Hindlimb muscle (tissue), 1 donor: ENCODE data around the gene GTF2H4. TPM values are rescaled to one million over a fixed set of nuclear protein-coding genes. Genes with fewer than 3 reads are reported as not detected.
"Not testable (repeated sequence)": the region's sequence is repeated elsewhere in the genome, so short reads cannot be mapped to it uniquely, and the experiment has no call there.

Experiments
- DNase-seq: peaks from one replicate; pipeline ENCODE4 v3.0.0-alpha.2; 2013
- polyA plus RNA-seq: library from polyadenylated mRNA; unstranded; fragments of 120-200 nt; gene quantifications from one replicate; pipeline ENCODE4 v1.2.1, GENCODE V29; 2013; ENCODE audit not compliant: insufficient read length

Gene GTF2H4
- 19.9 TPM for polyA plus RNA-seq

DNA sequence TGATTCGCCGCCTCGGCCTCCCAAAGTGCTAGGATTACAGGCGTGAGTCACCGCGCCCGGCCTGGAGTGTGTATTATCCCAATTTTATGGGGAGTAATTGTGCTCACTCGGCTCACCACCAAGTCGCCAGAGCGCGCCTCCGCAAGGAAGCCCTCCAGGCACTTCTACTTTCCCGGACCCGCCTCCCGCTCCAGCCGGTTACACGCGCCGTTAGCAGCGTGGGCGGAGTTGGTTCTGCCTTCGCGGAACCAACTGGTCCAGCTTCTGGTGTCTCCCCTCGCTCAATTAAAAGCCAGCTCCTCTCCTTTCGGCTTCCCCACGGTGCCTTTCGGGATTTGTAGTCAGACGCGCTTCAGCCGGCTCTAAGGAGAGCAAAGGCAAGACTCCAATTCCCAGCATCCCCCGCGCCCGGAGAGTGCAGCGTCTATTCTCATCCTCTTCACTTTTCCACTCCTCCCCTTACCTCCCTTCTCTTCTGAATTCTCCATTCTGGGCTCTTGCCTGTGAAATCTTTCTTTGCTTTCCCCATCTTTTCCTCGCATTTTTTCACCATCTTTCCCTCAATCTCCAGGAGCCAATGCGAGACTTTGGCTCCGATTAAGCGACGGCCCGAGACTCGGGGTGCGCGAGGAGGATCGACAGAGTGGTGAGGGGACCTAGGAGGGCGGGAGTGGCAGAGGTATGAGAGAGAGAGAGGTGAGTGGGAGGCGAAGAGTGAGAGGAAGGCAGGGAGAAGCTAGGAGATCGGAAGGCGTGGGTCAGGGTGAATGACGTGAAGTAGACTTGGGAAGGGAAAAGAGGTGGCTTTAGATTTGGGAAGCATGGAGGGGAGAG is at the start of gene GTF2H4:
TSS of gene GTF2H4 (plus strand) at position 450 of the 834 bp plus-strand sequence.
- DNase-seq = peak; percentile 98

DNA sequence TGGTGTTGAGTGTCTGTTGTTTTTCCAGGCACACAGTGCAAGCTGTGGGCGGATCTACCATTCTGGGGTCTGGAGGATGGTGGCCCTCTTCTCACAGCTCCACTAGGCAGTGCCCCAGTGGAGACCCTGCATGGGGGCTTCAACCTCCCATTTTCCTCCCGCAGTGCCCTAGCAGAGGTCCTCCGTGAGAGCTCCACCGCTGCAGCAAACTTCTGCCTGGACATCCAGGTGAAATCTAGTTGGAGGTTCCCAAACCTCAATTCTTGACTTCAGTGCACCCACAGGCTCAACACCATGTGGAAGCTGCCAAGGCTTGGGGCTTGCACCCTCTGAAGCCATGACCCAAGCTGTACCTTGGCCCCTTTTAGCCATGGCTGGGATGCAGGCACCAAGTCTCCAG is 48.3 kb upstream of the GTF2H4 start:
- not testable (repeated sequence) for DNase-seq

DNA sequence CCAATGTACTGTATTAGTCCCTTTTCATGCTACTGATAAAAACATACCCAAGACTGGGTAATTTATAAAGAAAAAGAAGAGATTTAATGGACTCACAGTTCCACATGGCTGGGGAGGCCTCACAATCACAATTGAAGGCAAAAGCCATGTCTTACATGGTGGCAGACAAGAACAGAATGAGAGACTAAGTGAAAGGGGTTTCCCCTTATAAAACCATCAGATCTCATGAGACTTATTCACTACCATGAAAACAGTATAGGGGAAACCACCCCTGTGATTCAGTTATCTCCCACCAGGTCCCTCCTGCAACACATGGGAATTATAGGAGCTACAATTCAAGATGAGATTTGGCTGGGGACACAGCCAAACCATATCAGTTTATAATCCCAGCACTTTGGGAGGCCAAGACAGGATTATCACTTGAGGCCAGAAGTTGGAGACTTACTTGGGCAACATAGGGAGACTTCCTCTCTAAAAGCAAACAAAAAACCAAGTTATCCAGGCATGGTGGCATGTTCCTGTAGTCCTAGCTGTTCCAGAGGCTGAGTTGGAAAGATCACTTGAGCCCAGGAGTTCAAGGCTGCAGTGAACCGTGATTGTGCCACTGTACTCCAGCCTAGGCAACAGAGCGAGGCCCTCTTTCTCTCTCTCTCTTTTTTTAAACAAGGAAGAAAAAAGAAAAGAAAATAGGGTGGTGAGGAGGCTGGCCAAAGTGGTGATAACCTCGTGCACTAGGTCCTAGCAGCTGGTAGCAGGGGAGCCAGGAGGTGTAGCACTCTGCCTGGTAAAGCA is 46.6 kb upstream of the GTF2H4 start:
- DNase-seq = no peak

DNA sequence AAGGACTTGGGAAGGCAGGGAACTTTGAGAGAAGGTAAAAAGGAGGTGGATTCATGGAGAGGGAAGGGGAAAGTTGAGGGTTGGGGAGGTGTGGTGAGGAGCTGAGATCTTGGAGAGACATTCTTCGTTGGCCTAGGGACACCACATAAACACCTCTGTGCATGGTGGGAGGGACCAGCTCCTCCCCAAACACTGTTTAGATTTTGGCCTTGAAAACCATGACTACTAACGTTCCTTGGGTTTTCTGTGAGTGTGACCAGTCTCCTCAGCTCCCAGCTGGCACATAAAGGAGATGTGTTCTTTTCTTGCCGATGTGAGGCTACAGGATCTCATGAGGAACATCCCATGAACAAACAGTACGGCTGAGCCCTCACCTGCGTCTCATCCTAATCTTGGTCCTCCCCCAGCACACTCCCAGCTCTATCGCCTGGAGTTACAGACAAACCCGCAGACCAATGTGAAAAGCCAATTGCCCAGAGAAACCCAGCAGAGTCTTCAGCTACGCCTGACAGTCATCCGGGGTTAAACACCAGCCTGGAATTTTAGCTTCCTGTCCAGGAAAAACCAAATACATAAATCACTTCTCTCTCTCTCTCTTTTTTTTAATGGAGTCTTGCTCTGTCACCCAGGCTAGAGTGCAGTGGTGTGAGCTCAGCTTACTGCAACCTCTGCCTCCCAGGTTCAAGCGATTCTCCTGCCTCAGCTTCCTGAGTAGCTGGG is 45.7 kb upstream of the GTF2H4 start:
- DNase-seq = no peak

DNA sequence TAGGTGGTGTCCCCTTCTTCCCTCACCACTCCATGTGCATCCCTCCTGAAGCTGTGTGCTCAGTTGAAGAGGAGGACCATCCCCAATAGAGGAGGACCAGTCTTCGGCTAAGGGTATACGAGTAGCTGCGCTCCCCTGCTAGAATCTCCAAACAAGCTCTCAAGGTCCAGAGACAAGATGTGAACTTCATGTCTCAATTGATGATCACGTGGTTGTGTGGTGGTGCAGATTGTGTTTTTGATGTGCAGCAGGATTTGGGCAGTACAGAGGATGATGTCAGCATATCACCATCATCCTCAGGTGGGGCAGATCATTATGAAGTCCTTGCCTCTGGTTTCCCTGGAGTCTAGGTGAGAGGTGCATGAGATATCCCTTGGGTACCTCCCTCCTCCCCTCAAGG is 43.7 kb upstream of the GTF2H4 start:
- no peak for DNase-seq

DNA sequence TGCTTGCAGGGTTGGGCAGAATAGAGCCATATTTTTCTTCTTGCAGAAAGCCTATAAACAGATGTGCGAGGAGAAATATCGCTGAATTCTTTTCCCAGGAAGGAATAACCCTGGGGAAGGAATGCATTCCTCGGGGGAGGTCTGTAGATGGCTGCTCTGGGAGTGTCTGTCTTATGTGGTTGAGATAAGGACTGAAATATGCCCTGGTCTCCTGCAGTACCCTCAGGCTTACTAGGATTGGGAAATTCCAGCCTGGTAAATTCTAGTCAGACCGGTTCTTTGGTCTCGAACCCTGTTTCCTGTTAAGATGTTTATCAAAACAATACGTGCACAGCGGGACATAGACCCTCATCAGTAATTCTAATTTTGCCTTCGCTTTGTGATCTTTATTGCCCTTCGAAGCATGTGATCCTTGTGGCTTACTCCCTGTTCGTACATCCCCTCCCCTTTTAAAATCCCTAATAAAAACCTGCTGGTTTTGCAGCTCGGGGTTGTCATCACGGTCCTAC is 38.7 kb upstream of the GTF2H4 start:
- not testable (repeated sequence) for DNase-seq

DNA sequence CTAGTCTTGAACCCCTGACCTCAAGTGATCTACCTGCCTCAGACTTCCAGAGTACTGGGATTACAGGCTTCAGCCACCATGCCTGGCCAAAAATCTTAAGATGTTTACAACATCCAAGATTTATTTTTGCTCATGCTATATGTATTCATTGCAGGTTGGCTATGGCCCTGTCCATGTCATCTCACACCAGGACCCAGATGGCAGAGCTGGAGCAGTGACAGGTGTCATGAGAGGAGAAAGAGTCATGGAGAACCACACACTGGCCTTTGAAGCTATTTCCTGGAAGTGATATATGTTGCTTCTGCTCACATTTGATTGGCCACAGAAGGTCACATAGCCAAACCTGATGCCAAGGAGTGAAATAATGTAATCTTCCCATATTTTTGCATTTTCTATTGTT is 37.5 kb upstream of the GTF2H4 start:
- no peak for DNase-seq

DNA sequence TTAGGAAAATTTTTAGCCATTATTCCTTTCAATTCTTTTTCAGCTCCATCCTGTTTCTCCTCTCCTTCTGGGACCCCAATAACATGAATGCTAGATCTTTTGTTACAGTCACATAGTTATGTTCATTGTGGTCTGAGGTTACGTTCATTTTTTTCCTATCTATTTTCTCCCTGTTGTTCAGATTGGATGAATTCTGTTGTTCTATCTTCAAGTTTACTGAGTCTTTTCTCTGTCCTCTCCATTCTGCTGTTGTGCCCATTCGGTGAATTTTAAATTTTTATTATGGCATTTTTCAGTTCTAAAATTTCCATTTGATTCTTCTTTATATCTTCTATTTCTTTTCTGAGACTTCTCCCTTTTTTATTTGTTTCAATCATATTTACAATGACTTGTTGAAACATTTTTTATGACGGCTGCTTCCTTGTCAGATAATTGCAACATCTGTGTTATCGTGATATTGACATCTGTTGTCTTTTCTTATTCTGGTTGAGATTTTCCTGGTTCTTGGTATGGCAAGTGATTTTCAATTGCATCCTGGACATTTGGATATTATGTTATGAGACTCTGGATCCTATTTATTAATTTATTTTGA is 36.3 kb upstream of the GTF2H4 start:
- no peak for DNase-seq

DNA sequence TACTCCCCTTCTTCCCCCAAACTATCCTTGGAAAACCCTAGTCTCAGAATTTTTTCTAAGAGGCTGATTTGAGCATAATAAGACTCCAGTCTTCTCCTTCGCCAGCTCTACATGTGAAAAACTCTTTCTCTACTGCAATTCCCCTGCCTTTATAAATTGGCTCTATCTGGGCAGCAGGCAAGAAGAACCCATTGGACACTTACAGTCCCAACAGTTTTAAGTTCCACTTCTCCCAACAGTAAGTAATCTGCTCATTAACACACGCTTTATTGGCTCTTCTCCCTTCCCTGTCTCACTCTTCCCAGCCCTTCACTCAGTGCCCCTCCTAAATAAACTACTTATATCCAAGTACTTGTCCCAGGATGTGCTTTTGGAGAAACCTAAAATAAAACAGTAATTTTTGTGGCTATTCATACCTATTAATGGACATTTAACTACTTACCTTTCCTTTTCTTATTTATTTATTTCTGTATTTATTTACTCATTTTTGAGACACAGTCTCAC is 34.8 kb upstream of the GTF2H4 start:
- DNase-seq = no peak

DNA sequence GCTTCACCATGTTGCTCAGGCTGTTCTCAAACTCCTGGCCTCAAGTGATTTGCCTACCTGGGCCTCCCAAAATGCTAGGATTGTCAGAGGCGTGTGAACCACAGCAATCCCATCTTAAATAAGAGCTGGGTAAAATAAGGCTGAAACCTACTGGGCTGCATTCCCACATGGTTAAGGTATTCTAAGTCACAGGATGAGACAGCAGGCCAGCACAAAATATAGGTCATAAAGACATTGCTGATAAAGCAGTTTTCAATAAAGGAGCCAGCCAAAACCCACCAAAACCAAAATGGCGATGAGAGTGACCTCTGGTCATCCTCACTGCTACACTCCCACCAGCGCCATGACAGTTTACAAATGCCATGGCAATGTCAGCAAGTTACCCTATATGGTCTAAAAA is 34.2 kb upstream of the GTF2H4 start:
- not testable (repeated sequence) for DNase-seq

DNA sequence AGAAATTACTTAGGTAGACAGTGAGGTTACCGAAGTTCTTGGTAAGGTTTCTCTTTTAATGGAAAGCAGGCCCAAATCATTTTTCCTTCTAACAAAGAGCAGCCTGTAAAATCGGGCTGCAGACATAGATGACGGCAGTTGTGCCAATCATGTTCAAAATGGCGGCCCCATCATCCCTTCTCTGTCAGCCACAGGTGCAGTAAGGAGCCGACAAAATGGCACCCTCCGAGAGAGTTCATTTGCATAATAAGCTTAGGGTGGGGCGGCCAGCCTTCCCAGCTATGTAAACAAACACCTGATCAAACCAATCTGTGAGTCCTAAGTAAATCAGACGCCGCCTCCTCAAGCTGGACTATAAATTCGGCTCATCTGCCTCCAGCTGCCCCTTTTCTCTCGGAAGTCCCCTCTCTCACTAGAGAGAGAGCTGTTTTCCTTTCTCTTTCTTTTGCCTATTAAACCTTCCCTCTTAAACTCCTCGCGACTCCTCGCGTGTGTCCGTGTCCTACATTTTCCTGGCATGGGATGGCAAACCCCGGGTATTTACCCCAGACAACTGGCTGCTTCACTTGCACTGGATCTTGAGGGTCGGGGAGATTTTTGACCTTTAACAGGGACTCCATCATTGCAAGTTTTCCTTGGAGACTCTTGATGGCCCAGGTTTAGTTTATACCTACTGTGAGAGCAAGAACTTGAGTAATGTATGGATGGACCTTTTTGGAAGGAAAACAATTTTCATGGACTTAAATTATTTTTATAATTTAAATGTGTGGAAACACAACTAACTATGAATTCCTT is 32.6 kb upstream of the GTF2H4 start:
- no peak for DNase-seq

DNA sequence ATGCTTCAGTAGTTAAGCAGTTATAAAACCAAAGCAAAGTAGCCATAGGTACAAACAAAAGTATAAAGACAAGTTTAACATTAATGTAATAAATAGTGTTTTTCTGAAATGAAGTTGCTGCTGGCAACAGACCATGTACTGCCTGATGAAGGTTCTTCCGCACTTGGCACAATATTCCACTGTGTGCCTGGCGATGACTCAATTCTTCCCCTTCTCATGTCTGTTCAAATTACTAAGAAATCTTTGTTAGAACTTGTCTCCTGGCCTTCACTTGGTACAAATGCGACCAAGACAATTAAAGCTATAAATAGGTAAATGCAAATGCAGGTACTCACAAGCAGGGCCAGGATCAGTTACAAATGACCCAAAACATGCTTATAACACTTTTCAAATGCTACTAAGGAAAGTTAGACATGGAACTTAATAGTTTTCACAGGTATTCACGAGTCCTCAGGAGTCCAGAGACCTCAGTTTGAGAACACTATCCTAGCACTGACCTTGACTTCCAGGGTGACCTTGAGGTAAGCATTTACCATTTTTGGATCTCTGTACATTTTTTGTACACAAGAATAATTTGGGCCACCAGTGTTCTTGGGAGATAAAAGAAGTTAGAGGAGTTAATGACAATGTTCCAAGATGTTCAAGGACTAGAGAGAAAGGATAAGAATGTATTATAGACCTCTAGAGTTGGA is 31.8 kb upstream of the GTF2H4 start:
- DNase-seq = peak; percentile 38

DNA sequence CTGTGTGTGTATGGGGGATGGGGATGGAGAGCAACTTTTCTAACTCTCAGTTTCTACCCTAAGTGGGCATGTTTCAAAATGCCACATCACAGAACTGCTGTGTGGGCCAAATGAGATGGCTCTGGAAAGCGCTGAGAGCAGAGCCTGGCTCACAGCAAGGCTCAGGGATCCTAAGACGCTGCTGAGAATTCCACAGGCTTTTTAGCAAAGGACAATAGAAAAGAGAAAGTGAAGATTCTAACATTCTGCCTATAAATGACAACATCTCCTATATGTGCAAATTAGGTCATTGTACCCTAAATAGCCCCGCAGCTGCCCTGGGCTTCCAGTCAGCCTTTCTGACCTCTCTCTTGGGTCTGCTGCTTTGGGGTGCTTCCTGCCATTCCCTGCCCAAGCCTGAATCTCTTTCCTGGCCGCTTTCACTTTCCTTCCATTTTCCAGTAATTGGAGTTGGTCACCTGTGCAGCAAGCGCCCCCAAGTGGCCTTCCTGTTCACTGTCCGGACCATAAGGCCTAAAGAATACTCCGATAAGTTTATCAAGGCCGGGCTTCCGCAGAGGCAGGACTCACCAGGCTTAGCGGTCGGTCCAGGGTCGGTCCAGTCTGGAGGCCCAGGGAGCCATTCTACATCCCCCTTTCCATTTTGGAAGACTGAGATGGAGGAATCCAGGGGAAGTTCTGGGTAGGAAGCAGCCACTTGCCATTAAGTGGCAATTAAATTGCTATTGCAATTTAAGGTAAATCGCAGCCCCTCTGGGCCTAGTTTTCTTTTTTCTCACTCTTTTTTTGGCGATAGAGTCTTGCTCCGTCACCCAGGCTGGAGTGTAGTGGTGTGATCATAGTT is 30.4 kb upstream of the GTF2H4 start:
- DNase-seq = peak; percentile 90

DNA sequence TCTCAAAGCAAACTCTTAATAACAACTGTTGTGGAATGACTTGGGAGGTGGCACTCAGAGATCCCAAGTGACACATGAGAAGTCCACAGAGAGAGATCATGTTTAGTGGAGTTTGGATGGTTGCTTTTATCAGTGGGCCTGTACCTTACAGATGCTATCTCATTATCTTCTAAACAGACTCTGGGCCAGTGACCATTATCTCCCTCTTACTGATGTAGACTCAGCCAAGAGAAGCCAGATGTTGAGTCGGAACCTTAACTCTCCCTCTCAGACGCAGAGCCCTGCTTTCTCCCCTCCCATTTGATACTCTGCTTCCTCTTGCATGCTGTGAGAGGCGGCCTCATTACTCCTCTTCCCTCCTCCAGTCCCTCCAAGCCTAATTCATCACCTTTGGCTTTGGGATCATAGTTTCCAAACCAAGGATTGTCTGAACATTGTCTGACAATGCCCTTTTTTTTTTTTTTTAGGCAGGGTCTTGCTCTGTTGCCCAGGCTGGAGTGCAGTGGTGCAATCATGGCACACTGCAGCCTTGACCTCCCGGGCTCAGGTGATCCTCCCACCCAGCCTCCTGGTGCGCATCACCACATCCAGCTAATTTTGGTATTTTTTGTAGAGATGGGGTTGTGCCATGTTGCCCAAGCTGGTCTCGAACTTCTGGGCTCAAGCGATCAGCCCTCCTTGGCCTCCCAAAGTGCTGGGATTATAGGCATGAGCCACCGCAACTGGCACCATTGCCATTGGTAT is 28.2 kb upstream of the GTF2H4 start:
- no peak for DNase-seq

DNA sequence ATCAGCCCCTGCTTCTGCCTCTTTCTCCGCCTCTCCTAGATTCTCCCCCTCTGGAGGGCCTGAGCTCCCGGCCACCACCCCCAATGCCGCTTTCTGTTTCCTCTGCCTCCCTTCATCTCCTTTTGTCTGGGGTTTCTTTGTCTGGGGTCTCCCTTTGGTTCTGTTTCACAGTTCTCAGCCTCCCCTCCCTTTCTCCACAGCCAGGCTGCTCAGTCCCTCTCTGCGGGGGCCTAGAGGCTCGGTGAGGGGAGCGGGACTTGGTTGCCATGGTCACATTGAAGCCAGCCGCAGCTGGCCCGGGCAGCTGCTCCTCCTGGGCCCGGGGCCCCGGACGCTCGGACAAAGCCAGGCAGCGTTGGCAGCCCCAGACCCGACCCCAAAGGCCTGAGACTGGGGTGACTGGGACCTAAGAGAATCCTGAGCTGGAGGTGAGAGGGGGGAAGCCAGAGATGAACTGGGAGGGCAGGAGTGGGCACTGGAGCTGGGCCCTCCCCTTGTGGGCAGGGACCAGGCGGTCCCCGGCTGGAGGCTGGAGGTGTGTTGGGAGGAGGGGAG is 27.2 kb upstream of the GTF2H4 start:
- DNase-seq = no peak

DNA sequence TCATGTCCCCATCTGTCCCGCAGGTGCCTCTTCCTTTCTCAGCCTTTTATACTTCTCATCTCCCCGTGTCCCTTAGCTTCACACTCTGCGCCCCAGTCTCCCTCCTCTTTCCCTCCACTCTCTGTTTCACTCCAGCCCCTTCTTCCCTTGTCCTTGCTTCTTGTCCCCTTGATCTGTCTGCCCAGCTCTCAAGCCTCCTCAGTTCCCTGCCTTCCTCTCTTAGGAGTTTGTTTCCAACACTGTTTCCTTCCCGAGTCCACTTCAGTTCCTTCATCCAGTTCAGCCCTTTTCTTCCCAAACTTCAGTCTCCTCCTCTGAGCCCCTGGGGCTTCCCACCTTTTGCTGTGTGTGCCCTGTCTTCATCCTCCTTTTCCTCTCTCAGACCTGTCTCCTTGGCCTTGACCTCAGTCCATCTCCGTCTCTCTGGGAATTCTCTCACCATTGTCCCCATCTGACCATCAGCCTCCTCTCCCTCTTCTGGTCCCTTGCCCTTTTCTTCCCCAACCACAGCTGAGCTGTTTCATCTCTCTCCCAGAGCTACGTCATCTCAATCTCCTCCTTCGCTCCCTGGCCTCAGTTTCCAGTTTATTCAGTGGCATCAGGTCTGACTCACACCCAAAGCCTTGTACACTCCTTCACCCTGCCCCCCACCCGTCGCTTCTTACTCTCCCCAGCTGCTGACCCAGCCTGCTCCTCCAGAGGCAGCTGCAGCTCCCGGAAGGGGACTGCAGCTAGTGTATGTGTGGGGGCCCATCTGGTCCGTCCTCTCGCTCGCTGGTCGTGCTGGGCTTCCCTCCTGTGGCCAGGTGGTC is 26.4 kb upstream of the GTF2H4 start:
- DNase-seq = no peak

DNA sequence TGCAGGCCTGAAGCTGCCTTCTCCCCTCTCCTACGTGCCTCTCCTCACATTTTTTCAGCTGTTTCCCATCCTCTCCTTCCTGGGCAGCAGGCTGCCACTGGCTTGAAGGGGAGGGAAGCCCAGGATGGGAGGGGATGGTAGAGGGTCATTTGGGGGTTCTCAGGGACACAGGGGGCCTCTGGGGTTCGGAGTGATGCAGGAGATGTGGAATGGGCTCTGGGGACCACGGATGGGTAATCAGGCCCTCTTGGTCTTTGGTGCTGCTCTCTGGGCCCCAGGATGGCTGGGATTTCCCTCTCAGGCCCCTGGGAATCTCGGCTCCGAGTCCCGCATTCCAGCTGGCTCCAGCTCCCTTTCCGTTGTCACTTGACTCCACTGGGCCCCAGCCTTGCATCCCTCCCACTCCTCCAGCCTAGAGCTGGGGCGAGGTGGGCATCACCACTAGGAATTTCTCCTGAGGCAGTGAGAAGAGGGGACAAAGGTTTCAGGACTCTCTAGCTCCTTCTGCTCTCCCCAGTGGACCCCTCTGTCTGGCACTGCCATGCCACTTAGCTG is 25.7 kb upstream of the GTF2H4 start:
- DNase-seq = no peak
